LNCAP (cell line): ENCODE measurements around the gene PLA2G5.

ENCODE experiments used
- CTCF ChIP-seq: fragments of 450-650 bp; IDR thresholded peaks from 2 replicates; pipeline ENCODE4 v1.5.1; 2017; ENCODE audit warnings: mild to moderate bottlenecking

Gene PLA2G5

GRCh38 chr1:20035114-20035513 lies 34.9 kb upstream of the PLA2G5 start:
- TF ChIP-seq CTCF = no peak

GRCh38 chr1:20037877-20038276 lies 32.1 kb upstream of the PLA2G5 start:
- no peak for TF ChIP-seq CTCF

GRCh38 chr1:20047096-20047495 lies 22.9 kb upstream of the PLA2G5 start:
- no peak for TF ChIP-seq CTCF

- TF ChIP-seq CTCF = no peak
Measured at GRCh38 chr1:20048563-20048962, 21.4 kb upstream of the PLA2G5 start.

GRCh38 chr1:20051218-20051829 lies 18.7 kb upstream of the PLA2G5 start:
- TF ChIP-seq CTCF = no peak

- no peak for TF ChIP-seq CTCF
Measured at GRCh38 chr1:20052386-20052785, 17.6 kb upstream of the PLA2G5 start.

GRCh38 chr1:20057886-20058420 lies 12.0 kb upstream of the PLA2G5 start:
- no peak for TF ChIP-seq CTCF

- TF ChIP-seq CTCF = no peak
Measured at GRCh38 chr1:20058531-20058930, 11.5 kb upstream of the PLA2G5 start.
